ENCODE measurements around the gene EPHX1.
"Not testable (repeated sequence)": the region's sequence is repeated elsewhere in the genome, so short reads cannot be mapped to it uniquely, and the experiment has no call there.

EPHX1 gene

DNA sequence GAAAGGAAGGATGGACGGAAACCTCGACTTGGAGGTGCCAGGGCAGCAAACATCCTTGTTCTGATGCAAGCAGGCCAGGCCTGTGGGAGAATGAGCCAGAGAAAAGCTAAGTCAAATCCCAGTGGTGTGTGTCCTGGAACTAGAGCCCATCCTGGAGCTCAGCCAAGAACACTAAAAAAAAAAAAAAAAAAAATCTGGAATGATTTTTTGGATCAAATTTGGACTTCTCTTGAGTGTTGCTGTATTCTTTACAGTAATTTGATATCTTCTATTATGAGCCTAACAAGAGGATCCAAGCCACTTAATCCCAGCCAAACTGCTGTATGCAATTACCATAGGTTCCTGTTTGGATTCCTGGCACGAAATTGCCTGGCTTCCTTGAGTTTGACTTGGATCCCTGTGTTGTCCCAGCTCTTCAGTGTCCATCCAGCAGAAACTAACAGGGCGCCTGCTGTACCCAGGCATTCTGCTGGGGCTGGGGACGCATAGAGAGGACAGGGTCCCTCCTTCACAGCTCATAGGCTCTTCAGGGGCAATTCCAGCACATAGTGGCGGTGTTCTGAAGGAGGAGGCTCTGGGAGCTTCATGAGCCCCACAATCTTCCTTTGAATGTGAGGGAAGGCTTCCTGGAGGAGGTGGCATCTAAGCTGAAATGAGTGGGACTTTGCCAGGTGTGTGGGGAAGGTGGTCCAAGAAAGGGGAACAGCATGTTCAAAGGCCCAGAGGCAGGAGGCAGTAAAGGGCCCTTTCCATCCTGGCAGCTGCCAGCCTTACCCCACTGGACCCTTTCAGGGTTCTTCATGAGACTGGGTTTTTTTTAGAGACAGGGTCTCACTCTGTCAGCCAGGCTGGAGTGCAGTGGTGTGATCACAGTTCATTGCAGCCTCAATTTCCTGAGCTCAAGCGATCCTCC lies 24.7 kb downstream of the EPHX1 start:
- Histone ChIP-seq H3K4me3 (ENCODE audit: low read depth in 1 of 2, low read length in 2 of 2) (no peak overlapping the region), H3K9me3 (ENCODE audit: control insufficient read depth in 1 of 2, low read length in 2 of 2) (no peaks in the 10 kb centered on the region), H3K27me3 (ENCODE audit: low read depth, low read length) (no peaks in the 10 kb centered on the region), H3K36me3 (ENCODE audit: control insufficient read depth in 1 of 2, insufficient read depth in 2 of 2, low read length in 2 of 2) (peaks cover 17 to 44% of the 10 kb centered on the region in 2 donors), H3K27ac (ENCODE audit: low read length) (no peak overlapping the region), H3K4me1 (ENCODE audit: control insufficient read depth in 1 of 2, insufficient read depth in 2 of 2, low read length in 2 of 2) (peaks cover 0 to 20% of the 10 kb centered on the region in 2 donors)

DNA sequence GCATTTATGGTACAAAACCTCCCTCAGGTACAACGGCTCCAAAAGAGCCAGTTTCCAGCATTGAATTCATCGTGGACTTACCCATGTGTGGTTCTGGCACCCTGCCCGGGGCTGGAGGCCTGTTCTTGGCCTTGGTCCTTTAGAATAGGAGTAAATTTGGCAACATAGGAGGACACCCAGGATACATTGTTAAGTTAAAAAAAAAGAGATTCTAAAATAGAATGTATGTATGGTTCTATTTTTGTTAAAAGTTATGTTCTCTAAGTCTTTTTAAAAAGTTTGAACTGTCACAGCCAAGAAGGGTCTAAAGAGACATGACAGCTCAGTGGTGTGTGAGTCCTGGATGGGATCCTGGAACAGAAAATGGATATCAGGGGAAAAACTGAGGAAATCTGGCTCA lies 25.9 kb downstream of the EPHX1 start:
- Histone ChIP-seq H3K36me3 (ENCODE audit: control insufficient read depth in 1 of 2, insufficient read depth in 2 of 2, low read length in 2 of 2) (peaks cover 26 to 51% of the 10 kb centered on the region in 2 donors), H3K9me3 (ENCODE audit: control insufficient read depth in 1 of 2, low read length in 2 of 2) (no peaks in the 10 kb centered on the region), H3K4me1 (ENCODE audit: control insufficient read depth in 1 of 2, insufficient read depth in 2 of 2, low read length in 2 of 2) (peaks cover 0 to 20% of the 10 kb centered on the region in 2 donors), H3K4me3 (ENCODE audit: low read depth in 1 of 2, low read length in 2 of 2) (no peak overlapping the region), H3K27me3 (ENCODE audit: low read depth, low read length) (no peaks in the 10 kb centered on the region), H3K27ac (ENCODE audit: low read length) (no peak overlapping the region)

DNA sequence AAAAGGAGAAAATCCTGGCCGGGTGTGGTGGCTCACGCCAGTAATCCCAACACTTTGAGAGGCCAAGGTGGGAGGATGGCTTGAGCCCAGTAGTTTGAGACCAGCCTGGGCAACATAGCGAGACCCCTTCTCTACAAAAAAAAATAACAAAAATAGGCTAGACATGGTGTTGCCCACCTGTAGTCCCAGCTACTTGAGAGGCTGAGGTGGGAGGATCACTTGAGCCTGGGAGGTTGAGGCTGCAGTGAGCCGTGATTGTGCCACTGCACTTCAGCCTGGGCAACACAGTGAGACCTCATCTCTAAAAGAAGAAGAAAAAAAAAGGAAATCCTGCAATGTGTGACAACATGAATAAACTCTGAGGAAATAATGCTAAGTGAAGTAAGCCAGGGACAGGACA lies 26.4 kb downstream of the EPHX1 start:
- not testable (repeated sequence) for H3K9me3 ChIP-seq (ENCODE audit: control insufficient read depth in 1 of 2, low read length in 2 of 2); H3K27me3 ChIP-seq (ENCODE audit: low read depth, low read length); H3K27ac ChIP-seq (ENCODE audit: low read length); H3K4me3 ChIP-seq (ENCODE audit: low read depth in 1 of 2, low read length in 2 of 2)
- Histone ChIP-seq H3K4me1 (ENCODE audit: control insufficient read depth in 1 of 2, insufficient read depth in 2 of 2, low read length in 2 of 2) (peaks cover 0 to 20% of the 10 kb centered on the region in 2 donors), H3K36me3 (ENCODE audit: control insufficient read depth in 1 of 2, insufficient read depth in 2 of 2, low read length in 2 of 2) (peaks cover 28 to 50% of the 10 kb centered on the region in 2 donors)

DNA sequence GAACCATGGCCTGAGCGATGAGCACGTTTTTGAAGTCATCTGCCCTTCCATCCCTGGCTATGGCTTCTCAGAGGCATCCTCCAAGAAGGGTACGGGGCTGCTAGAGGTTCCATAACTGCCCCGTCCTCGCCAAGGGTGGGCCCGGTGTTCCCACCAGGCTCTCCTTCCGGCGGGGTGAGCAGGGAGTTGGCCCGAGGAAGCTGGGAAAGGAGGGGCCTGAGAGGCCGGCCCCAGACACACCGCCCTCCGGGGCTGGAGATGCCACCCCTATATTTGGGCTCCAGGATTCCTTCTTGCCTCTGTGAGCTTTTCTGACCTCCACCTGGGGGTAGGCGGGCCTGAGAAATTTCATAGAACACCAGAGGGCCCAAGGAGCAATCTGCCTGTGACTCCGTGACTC lies 28.9 kb downstream of the EPHX1 start:
- H3K27me3 ChIP-seq (ENCODE audit: low read depth, low read length): no peaks in the 10 kb centered on the region
- peaks cover 0 to 20% of the 10 kb centered on the region in 2 donors for H3K4me1 ChIP-seq (ENCODE audit: control insufficient read depth in 1 of 2, insufficient read depth in 2 of 2, low read length in 2 of 2)
- H3K4me3 ChIP-seq (ENCODE audit: low read depth in 1 of 2, low read length in 2 of 2): no peak overlapping the region
- no peak overlapping the region for H3K27ac ChIP-seq (ENCODE audit: low read length)
- peaks cover 33 to 49% of the 10 kb centered on the region in 2 donors for H3K36me3 ChIP-seq (ENCODE audit: control insufficient read depth in 1 of 2, insufficient read depth in 2 of 2, low read length in 2 of 2)
- H3K9me3 ChIP-seq (ENCODE audit: control insufficient read depth in 1 of 2, low read length in 2 of 2): no peaks in the 10 kb centered on the region

DNA sequence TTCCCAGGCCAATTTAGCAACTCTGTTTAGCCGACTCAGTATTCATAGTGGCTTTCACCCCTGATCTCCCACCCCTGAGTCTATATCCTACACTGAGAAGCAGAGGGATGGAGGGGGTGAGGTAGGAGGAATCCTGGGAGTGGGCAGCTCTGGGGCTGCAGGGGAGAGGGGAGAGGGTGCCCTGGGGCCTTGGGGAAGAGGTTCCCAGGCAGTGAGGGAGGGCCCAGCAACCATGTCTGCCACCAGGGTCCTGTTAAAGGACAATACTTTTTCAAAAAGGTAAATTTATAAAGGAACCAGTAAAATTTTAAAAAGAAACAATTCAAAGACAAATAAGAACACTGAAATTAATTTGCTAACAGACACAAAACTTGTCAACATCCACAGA lies 30.3 kb downstream of the EPHX1 start:
- H3K27ac ChIP-seq (ENCODE audit: low read length): no peak overlapping the region
- H3K36me3 ChIP-seq (ENCODE audit: control insufficient read depth in 1 of 2, insufficient read depth in 2 of 2, low read length in 2 of 2): peaks cover 44 to 61% of the 10 kb centered on the region in 2 donors
- H3K4me1 ChIP-seq (ENCODE audit: control insufficient read depth in 1 of 2, insufficient read depth in 2 of 2, low read length in 2 of 2): peaks cover 0 to 12% of the 10 kb centered on the region in 2 donors
- H3K9me3 ChIP-seq (ENCODE audit: control insufficient read depth in 1 of 2, low read length in 2 of 2): no peaks in the 10 kb centered on the region
- no peak overlapping the region for H3K4me3 ChIP-seq (ENCODE audit: low read depth in 1 of 2, low read length in 2 of 2)
- H3K27me3 ChIP-seq (ENCODE audit: low read depth, low read length): no peaks in the 10 kb centered on the region

DNA sequence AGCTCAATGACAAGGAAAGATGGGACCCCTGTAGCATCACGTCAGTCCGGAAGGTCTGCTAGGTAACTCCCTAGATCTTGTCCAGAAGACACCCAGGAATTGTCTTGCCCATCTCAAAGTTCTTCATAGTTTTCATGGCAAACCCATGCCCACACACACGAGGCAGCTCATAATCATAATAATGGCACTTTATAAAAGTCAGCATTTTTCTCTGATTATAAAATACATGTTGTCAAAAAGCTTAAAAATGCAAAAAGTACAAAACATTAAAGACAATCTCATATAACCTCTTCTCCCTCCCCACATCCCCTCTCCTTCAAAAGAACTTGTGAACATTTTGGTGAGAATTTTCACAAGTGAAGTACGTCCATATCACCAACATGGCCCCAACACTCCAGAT lies 30.8 kb downstream of the EPHX1 start:
- peaks cover 44 to 63% of the 10 kb centered on the region in 2 donors for H3K36me3 ChIP-seq (ENCODE audit: control insufficient read depth in 1 of 2, insufficient read depth in 2 of 2, low read length in 2 of 2)
- no peak overlapping the region for H3K27ac ChIP-seq (ENCODE audit: low read length)
- H3K4me3 ChIP-seq (ENCODE audit: low read depth in 1 of 2, low read length in 2 of 2): no peak overlapping the region
- H3K27me3 ChIP-seq (ENCODE audit: low read depth, low read length): no peaks in the 10 kb centered on the region
- no peaks in the 10 kb centered on the region for H3K9me3 ChIP-seq (ENCODE audit: control insufficient read depth in 1 of 2, low read length in 2 of 2)
- H3K4me1 ChIP-seq (ENCODE audit: control insufficient read depth in 1 of 2, insufficient read depth in 2 of 2, low read length in 2 of 2): peaks cover 0 to 13% of the 10 kb centered on the region in 2 donors

DNA sequence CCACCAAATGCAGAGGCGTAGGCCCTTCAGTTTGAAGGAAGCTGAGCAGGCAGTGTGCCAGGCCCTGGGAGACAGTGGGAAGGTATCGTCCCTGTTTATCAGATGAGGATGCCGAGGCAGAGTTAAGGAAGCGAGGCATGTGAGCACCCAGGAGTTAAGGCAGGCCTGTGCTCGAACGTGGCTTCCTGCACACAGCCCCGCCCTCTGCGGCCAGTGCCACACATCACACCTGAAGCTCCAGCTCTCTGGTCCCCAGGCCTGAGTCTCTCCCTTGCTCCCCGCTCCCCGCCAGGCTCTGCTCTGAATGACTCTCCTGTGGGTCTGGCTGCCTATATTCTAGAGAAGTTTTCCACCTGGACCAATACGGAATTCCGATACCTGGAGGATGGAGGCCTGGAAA lies 32.1 kb downstream of the EPHX1 start:
- no peaks in the 10 kb centered on the region for H3K9me3 ChIP-seq (ENCODE audit: control insufficient read depth in 1 of 2, low read length in 2 of 2)
- H3K4me1 ChIP-seq (ENCODE audit: control insufficient read depth in 1 of 2, insufficient read depth in 2 of 2, low read length in 2 of 2): peaks cover 0 to 11% of the 10 kb centered on the region in 2 donors
- H3K4me3 ChIP-seq (ENCODE audit: low read depth in 1 of 2, low read length in 2 of 2): no peak overlapping the region
- no peak overlapping the region for H3K27ac ChIP-seq (ENCODE audit: low read length)
- no peaks in the 10 kb centered on the region for H3K27me3 ChIP-seq (ENCODE audit: low read depth, low read length)
- H3K36me3 ChIP-seq (ENCODE audit: control insufficient read depth in 1 of 2, insufficient read depth in 2 of 2, low read length in 2 of 2): peaks cover 57 to 74% of the 10 kb centered on the region in 2 donors

DNA sequence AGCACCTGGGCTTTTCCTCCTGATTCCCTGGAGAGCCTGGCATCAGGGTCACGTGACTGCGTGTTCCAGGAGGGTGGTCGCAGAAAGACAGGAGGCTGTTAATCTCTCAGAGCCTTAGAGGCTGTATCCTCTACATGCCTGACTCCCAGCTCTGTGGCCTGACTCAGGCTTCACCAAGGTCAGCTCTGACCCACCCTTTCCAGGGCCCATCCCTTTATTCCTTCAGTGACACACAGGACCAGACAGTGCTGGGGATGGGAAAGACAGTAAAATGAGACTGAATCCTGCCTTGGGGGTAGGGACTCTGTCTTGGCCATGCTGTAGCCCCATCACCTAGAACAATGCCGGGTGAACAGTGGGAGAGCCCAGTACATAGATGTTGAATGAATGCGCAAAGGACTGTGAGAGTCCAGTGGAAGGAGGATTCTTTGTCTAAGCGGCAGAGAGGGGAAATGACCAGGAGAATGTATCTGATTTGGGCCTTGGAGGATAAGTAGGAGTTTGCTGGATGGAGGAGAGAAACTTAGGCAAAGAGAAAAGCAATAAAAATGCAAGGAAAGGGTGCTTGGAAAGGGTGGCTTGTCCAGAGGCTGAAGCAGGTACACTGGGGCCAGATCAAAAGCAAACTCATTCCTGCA lies 33.0 kb downstream of the EPHX1 start:
- H3K4me1 ChIP-seq (ENCODE audit: control insufficient read depth in 1 of 2, insufficient read depth in 2 of 2, low read length in 2 of 2): peaks cover under 1 to 11% of the 10 kb centered on the region in 2 donors
- H3K4me3 ChIP-seq (ENCODE audit: low read depth in 1 of 2, low read length in 2 of 2): no peak overlapping the region
- H3K9me3 ChIP-seq (ENCODE audit: control insufficient read depth in 1 of 2, low read length in 2 of 2): no peaks in the 10 kb centered on the region
- H3K27me3 ChIP-seq (ENCODE audit: low read depth, low read length): no peaks in the 10 kb centered on the region
- H3K27ac ChIP-seq (ENCODE audit: low read length): no peak overlapping the region
- peaks cover 63 to 80% of the 10 kb centered on the region in 2 donors for H3K36me3 ChIP-seq (ENCODE audit: control insufficient read depth in 1 of 2, insufficient read depth in 2 of 2, low read length in 2 of 2)

DNA sequence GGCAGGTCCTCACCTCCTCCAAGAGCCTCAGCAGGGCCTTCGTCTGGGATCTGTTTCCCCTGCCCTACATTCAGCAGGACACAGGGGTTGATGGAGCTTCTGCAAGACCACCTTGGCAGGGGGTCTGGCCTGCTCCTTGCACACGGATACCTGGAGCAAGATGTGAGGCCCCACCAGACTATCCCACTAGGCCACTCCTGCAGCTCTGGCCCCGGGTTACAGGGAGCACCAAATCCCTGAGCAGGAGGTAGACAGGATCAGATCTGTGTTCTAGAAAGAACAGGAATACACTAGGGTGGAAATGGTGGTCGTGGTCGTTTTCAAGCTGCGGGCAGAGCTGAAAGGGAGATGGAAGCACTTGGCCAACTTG lies 33.5 kb downstream of the EPHX1 start:
- Histone ChIP-seq H3K27ac (ENCODE audit: low read length) (no peak overlapping the region), H3K4me3 (ENCODE audit: low read depth in 1 of 2, low read length in 2 of 2) (no peak overlapping the region), H3K9me3 (ENCODE audit: control insufficient read depth in 1 of 2, low read length in 2 of 2) (no peaks in the 10 kb centered on the region), H3K4me1 (ENCODE audit: control insufficient read depth in 1 of 2, insufficient read depth in 2 of 2, low read length in 2 of 2) (peaks cover 5 to 11% of the 10 kb centered on the region in 2 donors), H3K36me3 (ENCODE audit: control insufficient read depth in 1 of 2, insufficient read depth in 2 of 2, low read length in 2 of 2) (peaks cover 68 to 78% of the 10 kb centered on the region in 2 donors), H3K27me3 (ENCODE audit: low read depth, low read length) (no peaks in the 10 kb centered on the region)

DNA sequence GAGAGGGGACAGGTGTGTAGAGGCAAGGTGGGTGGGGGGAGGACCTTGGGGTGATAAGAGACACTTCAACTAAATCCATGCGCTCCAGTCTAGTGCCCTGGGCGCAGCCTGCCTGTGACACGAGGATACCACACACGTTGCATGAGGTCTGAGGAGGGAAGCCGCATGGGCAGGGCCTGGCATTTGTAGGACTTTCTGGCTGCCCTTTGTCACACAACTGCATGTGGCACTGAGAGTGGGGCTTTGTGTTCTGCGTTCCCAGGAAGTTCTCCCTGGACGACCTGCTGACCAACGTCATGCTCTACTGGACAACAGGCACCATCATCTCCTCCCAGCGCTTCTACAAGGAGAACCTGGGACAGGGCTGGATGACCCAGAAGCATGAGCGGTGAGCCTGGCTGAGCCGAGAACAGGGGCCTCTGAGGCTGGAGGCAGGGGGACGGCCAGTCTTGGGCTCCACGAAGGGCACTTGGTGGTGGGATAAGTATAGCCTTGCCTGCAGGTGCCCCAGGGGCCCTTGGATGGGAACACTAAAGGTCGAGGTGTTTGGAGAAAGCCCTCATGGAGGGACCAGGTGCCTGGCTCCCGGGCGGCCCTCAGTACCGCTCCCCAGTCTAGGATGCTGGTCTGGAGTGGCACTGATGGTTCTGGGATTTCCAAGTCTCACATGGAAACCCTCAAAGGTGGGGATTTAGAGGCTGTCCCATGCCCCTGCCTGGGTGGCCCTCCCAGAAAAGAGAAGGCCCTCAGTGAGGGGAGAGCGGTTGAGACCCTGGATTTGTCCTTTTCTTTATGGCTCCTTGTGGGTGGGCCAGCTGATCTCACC lies 34.5 kb downstream of the EPHX1 start:
- Histone ChIP-seq H3K27ac (ENCODE audit: low read length) (no peak overlapping the region), H3K4me3 (ENCODE audit: low read depth in 1 of 2, low read length in 2 of 2) (no peak overlapping the region), H3K9me3 (ENCODE audit: control insufficient read depth in 1 of 2, low read length in 2 of 2) (no peaks in the 10 kb centered on the region), H3K4me1 (ENCODE audit: control insufficient read depth in 1 of 2, insufficient read depth in 2 of 2, low read length in 2 of 2) (peaks cover 6 to 11% of the 10 kb centered on the region in 2 donors), H3K36me3 (ENCODE audit: control insufficient read depth in 1 of 2, insufficient read depth in 2 of 2, low read length in 2 of 2) (peaks cover 68 to 72% of the 10 kb centered on the region in 2 donors), H3K27me3 (ENCODE audit: low read depth, low read length) (no peaks in the 10 kb centered on the region)

DNA sequence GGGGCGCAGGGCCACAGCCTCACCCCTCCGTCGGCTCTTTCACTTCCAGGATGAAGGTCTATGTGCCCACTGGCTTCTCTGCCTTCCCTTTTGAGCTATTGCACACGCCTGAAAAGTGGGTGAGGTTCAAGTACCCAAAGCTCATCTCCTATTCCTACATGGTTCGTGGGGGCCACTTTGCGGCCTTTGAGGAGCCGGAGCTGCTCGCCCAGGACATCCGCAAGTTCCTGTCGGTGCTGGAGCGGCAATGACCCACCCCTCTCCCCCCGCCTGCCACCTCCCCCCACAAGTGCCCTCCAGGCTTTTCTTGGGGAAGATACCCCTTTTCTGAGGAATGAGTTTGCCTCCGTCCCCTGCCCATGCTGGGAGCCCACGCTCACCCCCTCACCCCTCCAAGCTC lies 35.2 kb downstream of the EPHX1 start:
- H3K36me3 ChIP-seq (ENCODE audit: control insufficient read depth in 1 of 2, insufficient read depth in 2 of 2, low read length in 2 of 2): peaks cover 63 to 65% of the 10 kb centered on the region in 2 donors

More for the DNA sequence above, 35.2 kb downstream of the EPHX1 start:
- Histone ChIP-seq H3K4me1 (ENCODE audit: control insufficient read depth in 1 of 2, insufficient read depth in 2 of 2, low read length in 2 of 2) (peaks cover 6 to 11% of the 10 kb centered on the region in 2 donors), H3K9me3 (ENCODE audit: control insufficient read depth in 1 of 2, low read length in 2 of 2) (no peaks in the 10 kb centered on the region), H3K4me3 (ENCODE audit: low read depth in 1 of 2, low read length in 2 of 2) (no peak overlapping the region), H3K27ac (ENCODE audit: low read length) (no peak overlapping the region), H3K27me3 (ENCODE audit: low read depth, low read length) (no peaks in the 10 kb centered on the region)

Data from muscle layer of duodenum (tissue), 2 donors.